Islet of Langerhans (tissue), 1 donor: ENCODE measurements around the gene RTEL1.
"Not testable (repeated sequence)": the region's sequence is repeated elsewhere in the genome, so short reads cannot be mapped to it uniquely, and the experiment has no call there.

ENCODE experiments used
- FAIRE-seq: peaks from one replicate; lab custom pipeline; 2011; peaks lifted over from hg19 to GRCh38; lab: Jason Lieb, UNC

Gene RTEL1

DNA sequence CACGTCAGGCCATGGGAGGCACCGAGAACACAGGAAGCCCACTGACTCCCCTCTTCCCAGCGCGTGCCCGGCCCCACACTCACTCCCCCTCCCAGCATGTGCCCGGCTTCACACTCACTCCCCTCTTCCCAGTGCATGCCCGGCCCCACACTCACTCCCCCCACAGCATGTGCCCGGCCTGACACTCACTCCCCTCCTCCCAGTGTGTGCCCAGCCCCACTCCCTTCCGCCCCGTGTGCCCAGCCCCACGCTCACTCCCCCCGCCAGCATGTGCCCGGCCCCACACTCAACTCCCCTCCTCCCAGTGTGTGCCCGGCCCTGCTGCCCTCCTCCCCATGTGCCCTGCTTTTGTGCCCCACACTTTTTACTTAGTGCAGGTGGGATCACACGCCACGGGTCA lies 9.7 kb downstream of the RTEL1 start:
- FAIRE-seq, result no peak

DNA sequence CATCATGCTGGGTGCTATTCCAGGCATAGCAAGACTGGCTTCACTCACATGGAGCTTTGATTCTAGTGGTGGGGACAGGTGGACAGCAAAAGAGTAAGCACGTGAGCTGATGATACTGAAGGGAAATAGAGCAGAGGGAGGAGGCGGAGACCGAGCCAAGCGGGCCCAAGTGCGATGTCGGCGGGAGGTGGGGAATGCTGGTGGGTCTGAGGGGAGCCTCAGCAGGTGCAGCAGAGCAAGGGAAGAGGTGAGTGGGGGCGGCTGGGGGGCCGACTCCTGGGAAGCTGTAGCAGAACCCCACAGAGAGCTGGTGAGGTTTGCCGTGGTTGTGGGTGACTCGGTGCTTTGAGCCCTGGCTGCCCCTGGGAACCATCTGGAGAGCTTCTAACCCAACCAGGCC lies 10.2 kb downstream of the RTEL1 start:
- FAIRE-seq, result no peak

DNA sequence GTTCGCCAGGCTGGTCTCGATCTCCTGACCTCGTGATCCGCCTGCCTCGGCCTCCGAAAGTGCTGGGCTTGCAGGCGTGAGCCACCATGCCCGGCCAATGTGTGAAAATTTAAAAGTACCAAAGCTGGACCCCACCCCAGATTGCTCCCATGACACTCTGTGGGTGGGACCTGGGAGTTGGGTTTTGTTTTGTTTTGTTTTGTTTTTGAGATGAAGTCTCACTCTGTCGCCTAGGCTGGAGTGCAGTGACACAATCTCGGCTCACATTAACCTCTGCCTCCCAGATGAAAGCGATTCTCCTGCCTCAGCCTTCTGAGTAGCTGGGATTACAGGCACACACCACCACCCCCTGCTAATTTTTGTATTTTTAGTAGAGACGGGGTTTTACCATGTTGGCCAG lies 13.6 kb downstream of the RTEL1 start:
- not testable (repeated sequence) for FAIRE-seq

DNA sequence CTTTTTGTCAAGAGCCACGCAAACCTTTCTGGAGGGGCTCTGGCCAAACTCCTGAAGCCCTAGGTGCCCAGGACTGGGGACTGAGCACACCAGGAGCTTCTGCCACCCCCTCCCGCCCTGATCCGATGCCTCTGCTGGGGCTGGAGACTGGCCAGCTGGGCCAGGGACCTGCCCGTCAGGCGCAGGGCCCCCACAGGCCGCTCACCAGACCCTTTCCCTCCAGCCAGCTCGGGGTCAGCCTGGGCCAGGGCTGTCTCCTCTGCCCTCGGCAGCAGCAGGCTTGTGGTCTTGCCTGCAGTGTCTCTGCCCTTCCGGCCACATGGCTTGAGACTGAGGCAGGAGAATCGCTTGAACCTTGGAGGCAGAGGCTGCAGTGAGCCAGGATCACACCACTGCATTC lies 14.6 kb downstream of the RTEL1 start:
- no peak for FAIRE-seq

DNA sequence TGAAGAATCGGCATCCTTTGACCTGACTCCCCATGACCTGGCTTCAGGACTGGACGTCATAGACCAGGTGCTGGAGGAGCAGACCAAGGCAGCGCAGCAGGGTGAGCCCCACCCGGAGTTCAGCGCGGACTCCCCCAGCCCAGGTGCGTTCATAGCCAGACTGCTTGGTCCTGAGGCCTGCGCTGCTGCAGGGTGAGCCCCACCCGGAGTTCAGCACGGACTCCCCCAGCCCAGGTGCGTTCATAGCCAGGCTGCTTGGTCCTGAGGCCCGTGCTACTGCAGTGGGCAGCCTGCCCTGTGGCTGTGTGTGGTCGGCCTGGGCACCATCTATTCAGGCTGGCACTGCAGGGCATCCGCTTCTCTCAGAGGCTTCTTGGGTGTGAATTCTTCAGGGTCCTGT lies 15.8 kb downstream of the RTEL1 start:
- no peak for FAIRE-seq

DNA sequence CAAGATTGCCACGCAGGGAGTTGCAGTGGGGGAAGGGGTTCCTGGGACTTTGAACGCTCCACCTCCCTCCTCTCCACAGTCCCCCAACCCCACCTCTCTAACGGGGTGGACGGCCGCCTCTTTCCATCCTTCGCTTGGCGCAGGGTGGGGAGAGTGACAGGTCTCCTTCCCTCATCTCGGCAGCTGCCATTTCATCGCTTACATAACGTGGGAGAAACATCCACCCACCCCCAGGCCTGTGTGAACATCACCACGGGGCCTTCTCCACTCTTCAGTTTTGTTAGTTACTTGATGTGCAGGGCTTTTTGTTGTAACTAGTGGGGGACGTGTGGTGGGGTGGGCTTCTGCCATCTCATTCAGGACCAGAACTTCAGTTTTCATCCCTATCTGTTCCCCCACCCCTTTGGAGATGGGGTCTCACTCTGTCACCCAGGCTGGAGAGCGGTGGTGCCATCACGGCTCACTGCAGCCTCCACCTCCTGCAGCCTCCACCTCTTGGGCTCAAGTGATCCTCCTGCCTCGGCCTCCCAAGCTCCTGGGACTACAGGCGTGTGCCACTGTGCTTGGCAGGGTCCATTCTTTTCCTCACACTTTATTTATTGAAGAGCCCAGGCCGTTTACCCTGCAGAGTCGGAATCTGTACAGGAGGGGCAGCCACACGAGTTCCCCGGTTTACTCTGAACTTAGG lies 17.7 kb downstream of the RTEL1 start:
- no peak for FAIRE-seq

DNA sequence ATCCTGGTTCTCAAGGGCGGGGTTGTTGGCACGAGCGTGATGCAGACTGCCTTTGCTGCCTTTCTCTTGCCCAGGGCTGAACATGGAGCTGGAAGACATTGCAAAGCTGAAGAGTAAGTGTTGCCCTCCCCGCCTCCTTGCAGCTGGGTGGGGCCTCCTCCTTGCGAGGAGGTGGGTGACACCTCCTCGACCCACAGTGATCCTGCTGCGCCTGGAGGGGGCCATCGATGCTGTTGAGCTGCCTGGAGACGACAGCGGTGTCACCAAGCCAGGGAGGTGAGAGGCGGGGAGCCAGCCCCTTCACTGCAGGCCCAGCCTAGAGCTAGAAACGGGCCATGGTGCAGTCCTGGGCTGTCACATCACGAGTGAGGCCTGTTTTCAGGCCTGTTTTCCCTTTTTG lies 20.0 kb downstream of the RTEL1 start:
- FAIRE-seq, result no peak

DNA sequence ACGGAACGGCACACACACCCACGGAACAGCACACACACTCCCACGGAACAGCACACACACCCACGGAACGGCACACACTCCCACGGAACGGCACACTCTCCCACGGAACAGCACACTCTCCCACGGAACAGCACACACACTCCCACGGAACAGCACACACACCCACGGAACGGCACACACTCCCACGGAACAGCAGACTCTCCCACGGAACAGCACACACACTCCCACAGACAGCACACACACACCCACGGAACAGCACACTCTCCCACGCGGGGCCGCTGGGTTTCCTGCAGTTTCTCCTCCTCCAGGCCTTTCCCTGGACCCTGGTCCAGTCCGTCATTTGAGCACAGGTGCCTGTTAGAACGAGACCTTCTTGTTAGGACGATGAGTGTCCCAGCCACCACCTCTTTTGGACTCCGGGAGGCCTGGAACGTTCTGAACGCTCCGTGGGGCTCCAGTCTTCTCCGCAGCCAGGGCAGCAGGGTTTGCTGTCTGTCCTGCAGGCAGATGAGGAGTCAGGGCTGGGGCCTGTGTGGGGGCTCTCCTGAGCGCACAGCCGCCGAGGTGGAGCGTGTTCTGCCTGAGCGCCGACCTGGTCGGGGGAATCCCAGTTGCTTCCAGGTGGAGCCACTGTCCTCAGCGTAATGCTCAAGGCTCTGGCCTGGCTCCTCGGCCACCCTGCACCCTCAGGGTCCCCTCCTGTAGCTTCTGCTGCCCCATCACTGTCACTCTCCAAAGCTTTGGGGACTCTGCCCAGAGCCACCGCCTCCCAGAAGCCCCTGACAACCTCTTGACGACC lies 20.8 kb downstream of the RTEL1 start:
- FAIRE-seq, result no peak

DNA sequence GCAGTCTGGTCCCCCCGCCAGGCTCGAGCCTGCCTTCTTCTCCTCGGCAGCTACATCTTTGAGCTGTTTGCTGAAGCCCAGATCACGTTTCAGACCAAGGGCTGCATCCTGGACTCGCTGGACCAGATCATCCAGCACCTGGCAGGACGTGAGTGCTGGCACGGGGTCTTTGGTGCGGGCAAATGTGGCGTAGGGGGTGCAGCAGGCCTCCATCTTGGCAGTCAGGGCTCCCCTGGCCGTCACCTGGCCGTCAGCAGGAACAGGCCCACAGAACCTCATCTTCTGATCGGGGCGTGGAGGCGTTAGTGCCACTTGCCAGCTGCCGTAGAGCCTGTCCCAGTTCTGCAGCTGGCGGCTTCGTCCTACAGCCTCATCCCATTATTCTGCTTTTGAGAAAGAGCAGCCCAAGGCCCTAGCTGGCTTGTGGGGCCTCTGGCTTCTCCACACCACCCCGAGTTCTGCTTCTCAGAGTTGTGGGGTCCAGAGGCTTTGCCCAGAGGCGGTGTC lies 21.7 kb downstream of the RTEL1 start:
- FAIRE-seq, result no peak

DNA sequence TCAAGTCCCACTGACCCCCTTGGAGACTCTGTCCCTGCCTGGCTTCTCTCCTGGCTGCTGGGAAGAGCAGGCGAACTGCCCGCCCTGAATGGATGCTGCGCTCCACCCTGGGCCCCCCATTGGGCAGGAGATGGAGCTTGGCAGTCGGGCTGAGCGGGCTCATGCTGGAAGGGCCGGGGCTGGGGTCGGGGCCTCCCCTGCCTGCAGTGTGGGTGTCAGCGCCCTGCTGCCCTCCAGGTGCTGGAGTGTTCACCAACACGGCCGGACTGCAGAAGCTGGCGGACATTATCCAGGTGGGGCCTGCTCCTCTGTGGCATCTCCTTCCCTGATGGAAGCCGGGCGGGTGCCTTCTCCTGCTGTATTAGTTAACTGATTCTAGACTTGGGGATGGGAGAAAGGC lies 22.3 kb downstream of the RTEL1 start:
- no peak for FAIRE-seq

DNA sequence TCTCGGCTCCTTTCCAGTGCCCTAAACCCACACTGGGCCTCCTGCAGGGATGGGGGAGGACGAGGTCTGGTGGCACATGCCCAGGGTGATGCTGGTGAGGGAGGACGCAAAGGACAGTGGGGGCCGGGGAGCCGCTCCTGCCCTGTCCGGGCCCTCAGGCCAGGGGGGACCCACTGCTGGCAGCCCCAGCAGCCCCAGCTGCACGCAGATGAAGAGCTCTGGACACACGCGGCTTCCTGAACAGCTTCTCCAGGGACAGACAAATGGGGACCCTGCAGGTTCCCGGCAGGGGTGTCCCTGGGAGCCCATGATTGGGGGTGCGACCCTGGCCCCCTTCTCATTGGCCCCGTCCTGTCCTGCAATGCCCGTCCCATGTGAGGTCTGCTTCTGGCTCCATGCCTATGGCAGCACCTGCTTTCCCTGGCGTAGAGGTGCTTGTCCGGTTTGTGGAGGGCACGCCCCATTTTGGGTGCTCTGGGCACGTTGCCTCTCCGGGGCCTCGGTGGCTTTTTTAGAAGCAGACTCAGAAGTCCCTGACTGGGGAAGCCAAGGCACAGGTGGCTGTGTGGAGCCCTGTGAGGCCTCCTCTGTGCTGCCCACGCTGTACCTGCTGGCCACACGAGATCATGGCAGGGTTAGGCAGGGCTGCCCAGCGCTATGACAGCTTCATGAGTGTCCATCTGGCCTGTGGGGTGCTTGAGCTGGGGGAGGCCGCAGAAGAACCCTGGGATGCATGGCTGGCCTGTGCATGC lies 22.9 kb downstream of the RTEL1 start:
- no peak for FAIRE-seq

DNA sequence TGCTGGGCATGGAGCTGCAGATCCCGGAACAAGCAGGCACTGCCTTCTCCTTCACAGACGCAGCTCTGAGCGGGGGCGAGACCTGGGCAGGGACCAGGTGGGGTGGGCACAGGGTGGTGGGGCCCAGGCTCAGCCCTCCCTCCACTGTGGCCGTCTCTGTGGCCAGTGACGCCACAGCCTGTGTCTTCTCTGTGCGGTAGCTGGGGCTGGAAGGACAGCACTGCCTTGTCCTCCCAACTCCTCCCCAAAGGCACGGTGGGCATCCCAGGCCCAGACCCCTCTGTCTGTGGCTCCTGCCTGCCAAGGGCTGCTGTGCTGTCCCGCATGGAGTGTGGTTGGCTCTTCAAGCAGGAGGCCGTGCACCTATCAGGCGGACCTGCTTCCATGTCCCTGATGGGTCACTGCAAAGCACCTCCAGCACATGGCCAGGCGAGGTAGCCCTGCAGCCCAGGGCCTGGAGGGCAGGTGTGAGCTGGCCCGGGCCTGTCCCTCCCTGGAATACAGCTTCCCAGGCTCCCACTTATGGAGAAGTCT lies 23.6 kb downstream of the RTEL1 start:
- FAIRE-seq, result no peak

DNA sequence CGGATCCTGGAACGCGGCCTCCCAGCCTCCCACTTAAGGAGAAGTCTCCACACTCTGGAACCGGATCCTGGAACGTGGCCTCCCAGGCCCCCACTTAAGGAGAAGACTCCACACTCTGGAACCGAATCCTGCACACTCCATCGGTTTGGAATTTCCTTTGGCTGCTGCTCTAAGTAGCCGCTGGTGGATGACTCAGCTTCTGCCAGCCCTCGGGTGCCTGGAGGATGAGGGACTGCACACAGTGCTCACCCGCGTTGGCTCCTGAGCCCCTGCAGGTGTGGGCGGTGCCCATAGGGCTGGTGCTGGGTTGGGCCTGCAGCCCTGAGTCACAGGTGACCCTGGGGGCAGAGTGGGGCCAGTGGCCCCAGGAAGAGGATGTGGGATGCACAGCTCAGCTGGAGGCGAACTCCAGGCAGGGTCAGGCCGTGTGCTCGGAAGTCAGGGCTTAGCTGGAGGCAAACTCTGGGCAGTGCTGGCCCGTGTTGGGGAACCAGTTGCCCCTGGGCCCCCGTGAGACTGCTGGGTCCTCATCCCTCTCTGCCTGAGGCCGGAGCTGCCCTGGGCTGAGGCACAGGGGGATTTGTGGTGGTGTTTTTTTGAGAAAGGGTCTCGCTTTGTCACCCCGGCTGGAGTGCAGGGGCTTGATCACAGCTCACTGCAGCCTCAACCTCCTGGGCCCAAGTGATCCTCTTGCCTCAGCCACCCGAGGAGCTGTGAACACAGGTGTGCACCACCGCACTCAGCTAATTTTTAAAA lies 24.4 kb downstream of the RTEL1 start:
- FAIRE-seq, result no peak

DNA sequence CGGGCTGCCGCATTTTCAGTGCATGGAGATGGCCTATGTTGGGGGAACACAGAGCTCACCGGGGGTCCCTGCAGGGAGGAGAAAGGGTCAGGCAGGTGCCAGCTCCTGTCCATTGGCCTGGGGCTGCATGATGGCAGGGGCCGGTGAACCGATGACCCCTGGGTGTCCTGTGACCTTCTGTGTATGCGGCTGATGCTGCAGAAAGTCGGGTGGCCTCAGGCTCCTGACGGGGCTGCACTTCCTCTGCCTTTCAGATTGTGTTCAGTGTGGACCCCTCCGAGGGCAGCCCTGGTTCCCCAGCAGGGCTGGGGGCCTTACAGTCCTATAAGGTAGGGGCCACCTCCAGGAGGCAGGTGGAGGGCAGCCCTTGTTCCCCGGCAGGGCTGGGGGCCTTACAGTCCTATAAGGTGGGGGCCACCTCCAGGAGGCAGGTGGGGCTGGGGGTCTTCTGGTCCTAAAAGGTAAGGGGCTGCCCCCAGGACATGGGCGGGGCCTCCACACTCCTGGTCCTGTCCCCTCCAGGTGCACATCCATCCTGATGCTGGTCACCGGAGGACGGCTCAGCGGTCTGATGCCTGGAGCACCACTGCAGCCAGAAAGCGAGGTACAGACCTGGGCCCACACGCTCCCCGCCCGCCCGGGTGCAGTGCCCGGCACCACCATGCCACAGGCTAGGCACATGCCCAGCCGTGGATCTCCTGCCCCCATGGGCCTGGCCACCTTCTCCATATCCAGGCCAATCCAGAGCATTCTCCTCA lies 27.3 kb downstream of the RTEL1 start:
- no peak for FAIRE-seq

DNA sequence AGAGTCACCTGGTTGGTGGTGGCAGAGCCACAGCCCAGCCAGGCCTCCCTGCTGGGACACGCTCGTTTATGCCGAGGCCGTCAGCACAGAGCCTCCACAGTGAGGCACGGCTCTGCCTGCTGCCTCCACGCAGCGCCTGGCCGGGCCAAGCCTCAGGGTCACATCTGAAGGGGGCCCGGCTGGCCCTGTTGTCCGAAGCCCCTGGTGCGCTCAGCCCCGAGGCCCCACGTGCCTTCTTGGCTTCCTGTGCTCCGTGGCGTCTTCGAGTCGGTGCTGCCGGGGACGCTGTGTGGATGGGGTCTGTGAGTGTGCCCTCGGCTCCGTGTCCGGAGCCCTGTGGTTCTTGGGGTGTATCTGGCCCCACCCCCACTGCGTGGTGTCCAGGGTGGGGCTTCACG lies 28.0 kb downstream of the RTEL1 start:
- FAIRE-seq, result no peak

DNA sequence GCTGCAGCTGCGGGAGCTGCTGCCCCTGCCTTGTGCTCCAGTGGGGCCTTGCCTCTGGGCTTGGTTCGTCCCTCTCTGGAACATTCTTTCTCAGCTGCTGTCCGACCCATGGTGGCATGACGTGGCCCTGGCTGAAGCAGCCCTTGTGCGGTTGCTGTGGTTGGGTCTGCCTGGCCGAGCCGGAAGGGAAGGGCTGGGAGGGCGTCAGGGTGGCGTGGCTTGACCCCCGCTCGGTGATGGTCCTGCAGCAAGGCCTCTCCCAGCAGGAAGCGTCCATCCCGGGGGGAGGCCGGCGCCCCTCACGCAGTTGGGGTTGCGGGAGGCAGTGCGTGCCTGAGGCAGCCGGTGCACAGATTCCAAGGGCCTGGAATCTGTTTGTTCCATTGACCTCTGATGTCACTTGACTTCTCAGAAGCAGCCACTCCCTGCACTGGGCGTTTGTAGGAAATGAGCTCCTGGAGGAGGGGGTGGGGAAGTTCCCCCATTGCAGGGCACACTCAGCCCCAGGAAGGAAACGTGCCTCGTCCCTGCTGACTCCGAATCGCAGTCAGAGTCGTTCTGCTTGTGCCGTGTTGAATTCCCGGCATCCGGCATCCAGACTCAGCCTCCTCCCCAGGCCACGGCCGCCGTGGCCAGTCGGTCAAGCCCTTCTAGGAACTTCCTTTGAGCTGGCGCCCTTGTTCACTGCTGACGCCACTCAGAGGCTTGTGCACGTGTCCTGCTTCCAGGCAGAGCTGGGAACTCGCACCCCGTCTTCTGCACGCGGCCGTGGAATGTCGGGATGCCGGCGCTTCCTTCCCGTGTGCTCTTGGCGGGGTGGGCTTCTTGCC lies 28.6 kb downstream of the RTEL1 start:
- no peak for FAIRE-seq

DNA sequence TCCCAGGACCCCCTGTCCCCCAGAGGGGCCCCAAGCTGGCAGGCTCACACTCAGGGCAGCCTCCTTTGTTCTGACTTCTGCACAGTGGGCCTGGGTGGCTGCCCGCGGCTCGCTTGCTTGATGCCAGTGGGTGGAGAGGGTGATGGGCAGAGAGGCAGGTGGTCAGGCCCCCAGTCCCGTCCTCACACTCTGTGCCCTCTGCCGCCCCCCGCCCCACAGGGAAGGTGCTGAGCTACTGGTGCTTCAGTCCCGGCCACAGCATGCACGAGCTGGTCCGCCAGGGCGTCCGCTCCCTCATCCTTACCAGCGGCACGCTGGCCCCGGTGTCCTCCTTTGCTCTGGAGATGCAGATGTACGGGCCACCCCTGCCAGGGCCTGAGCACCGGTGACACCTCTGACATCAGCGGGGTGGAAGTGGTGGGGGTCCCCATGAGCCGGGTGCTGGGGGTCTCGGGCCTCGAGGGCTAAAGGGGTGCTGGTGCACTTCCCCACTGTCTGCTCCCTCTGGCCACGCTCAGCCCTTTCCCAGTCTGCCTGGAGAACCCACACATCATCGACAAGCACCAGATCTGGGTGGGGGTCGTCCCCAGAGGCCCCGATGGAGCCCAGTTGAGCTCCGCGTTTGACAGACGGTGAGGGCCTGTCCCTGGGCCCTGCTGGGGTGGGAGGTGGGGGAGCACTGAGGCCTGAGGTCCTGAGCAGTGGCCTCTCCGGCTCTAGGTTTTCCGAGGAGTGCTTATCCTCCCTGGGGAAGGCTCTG lies 29.5 kb downstream of the RTEL1 start:
- FAIRE-seq, result no peak

DNA sequence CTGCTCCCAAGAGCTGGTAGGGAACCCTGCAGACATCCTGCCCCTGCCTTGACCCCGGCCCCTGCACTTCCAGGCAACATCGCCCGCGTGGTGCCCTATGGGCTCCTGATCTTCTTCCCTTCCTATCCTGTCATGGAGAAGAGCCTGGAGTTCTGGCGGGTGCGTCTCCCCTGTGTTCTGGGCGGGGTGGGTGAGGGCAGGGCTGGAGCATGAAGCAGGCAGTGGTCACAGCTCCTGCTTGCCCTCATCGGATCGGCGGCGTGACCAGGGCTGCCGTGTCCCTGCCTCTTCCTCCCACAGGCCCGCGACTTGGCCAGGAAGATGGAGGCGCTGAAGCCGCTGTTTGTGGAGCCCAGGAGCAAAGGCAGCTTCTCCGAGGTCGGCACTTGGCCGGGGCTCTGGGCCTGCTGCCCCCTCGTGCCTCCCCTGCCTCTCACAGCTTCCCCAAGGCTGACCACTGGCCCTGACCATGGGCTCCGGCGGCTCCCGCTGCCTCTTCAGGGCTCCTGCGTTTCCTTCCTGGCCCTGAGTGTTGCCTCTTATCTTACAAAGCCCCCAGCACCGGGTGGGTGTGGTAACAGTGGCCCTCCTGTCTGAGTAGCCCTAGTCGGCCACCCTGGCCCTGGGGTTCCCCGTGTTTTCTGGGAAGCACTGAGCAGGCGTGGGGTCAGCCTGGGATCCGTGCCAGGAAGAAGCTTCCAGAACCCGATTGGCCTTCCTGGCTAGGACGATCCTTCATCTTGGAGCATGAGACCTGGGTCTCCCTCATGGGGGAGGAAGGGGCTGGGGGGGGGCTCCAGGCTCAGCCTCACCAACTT lies 30.3 kb downstream of the RTEL1 start:
- FAIRE-seq, result no peak
